Measurements from ENCODE around the gene SPATA25.
A peak's percentile ranks its signal among the peaks of the same experiment; 100 is the strongest.

The SPATA25 gene

GRCh38 chr20:45890077-45890984, 2.9 kb upstream of the SPATA25 start:
- Histone ChIP-seq H4K20me1 (ENCODE audit: insufficient read depth) (no peaks in the 10 kb centered on the region), H3K4me1 (ENCODE audit: low read depth, poor library complexity, severe bottlenecking) (peaks cover 13% of the 10 kb centered on the region), H3K36me3 (ENCODE audit: insufficient read depth) (no peaks in the 10 kb centered on the region), H3K9ac (peak overlapping the region; percentile 70), H3K27ac (no peak overlapping the region), H3K27me3 (ENCODE audit: insufficient read depth, low read depth) (no peaks in the 10 kb centered on the region), H3K79me2 (ENCODE audit: insufficient read depth, low read depth) (0 out of 2 replicates have a peak, but pooled peaks cover 3% of the 10 kb centered on the region), H2AFZ (ENCODE audit: low read depth) (peak overlapping the region; percentile 99), H3K4me3 (IDR thresholded peaks at IDR 0.05; ENCODE audit: insufficient read depth, low read depth, low read length) (peak overlapping the region; percentile 41), H3K4me2 (peak overlapping the region; percentile 100)
- no peak for TF ChIP-seq CTCF (conservative IDR thresholded peaks at IDR 0.05; ENCODE audit: low read depth, low read length)

- Histone ChIP-seq H4K20me1 (ENCODE audit: insufficient read depth) (no peaks in the 10 kb centered on the region), H3K36me3 (ENCODE audit: insufficient read depth) (no peaks in the 10 kb centered on the region), H3K9ac (no peak overlapping the region), H3K4me1 (ENCODE audit: low read depth, poor library complexity, severe bottlenecking) (peaks cover 30% of the 10 kb centered on the region), H2AFZ (ENCODE audit: low read depth) (no peak overlapping the region), H3K79me2 (ENCODE audit: insufficient read depth, low read depth) (peaks cover 6% of the 10 kb centered on the region; the same call in 1 of the 2 replicates), H3K4me2 (no peak overlapping the region), H3K27ac (no peak overlapping the region), H3K4me3 (IDR thresholded peaks at IDR 0.05; ENCODE audit: insufficient read depth, low read depth, low read length) (no peak overlapping the region), H3K27me3 (ENCODE audit: insufficient read depth, low read depth) (no peaks in the 10 kb centered on the region)
- TF ChIP-seq CTCF (conservative IDR thresholded peaks at IDR 0.05; ENCODE audit: low read depth, low read length) = no peak
Observed at GRCh38 chr20:45888681-45889080, 1.3 kb upstream of the SPATA25 start.

DNA sequence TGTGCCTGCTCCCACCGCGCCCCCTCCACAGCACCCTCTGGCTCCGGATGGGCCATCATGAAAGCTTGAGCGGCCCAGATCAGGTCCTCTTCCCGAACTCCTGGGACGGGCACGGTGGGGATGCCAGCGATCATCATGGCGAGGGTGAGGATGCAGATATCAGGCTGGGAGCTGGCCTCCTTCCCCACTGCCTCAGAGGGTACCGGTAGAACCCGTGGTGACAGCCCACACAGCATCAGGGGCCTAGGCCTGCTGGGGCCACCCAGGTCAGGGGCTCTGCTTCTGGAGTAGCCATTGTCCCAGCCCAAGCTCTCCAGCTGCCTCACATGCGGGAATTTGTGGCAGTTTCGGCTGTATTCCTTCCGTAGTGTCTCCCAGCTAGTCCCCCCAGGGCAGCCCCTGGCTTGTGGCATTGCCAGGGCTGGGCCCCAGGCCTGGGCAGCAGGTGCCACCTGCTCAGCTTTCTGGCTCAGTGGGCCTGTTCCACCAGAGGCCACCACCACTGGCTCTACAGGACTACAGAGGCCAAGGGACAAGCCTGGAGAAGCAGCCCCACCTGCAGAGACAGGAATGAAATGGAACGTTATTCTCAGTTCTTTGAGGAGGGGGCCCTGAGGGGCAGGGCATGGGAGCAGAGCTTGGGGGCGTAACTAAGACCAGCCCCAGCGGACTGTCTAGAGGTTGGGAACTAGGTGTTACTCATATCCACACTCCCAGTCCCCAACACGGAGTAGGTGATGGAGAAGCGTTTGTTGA, 654 bp downstream of the SPATA25 start:
- Histone ChIP-seq H4K20me1 (ENCODE audit: insufficient read depth) (no peaks in the 10 kb centered on the region), H3K9ac (no peak overlapping the region), H3K4me2 (no peak overlapping the region), H3K27me3 (ENCODE audit: insufficient read depth, low read depth) (no peaks in the 10 kb centered on the region), H3K36me3 (ENCODE audit: insufficient read depth) (no peaks in the 10 kb centered on the region; the same call in 1 of the 2 replicates), H3K4me1 (ENCODE audit: low read depth, poor library complexity, severe bottlenecking) (peaks cover 35% of the 10 kb centered on the region), H2AFZ (ENCODE audit: low read depth) (no peak overlapping the region), H3K4me3 (IDR thresholded peaks at IDR 0.05; ENCODE audit: insufficient read depth, low read depth, low read length) (no peak overlapping the region), H3K27ac (no peak overlapping the region), H3K79me2 (ENCODE audit: insufficient read depth, low read depth) (peaks cover 24% of the 10 kb centered on the region)
- no peak for TF ChIP-seq CTCF (conservative IDR thresholded peaks at IDR 0.05; ENCODE audit: low read depth, low read length)

DNA sequence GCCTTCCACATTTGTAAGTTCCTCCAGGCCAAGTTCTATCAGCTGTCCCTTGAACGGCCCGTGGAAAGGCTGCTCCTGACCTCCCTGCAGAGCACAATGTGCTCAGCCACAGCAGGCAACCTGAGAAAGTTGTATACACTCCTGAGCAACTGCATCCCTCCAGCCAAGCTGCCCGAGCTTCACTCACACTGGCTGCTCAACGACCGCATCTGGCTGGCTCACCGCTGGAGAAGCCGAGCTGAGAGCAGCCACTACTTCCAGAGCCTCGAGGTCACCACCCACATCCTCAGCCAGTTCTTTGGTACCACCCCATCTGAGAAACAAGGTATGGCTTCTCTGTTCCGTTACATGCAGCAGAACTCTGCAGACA, 4.3 kb downstream of the SPATA25 start:
- Histone ChIP-seq H3K4me1 (ENCODE audit: low read depth, poor library complexity, severe bottlenecking) (peaks cover 45% of the 10 kb centered on the region), H3K4me2 (no peak overlapping the region), H3K9ac (no peak overlapping the region), H4K20me1 (ENCODE audit: insufficient read depth) (no peaks in the 10 kb centered on the region), H3K36me3 (ENCODE audit: insufficient read depth) (no peaks in the 10 kb centered on the region; the same call in 1 of the 2 replicates), H3K79me2 (ENCODE audit: insufficient read depth, low read depth) (peaks cover 32% of the 10 kb centered on the region), H2AFZ (ENCODE audit: low read depth) (no peak overlapping the region), H3K27ac (no peak overlapping the region), H3K4me3 (IDR thresholded peaks at IDR 0.05; ENCODE audit: insufficient read depth, low read depth, low read length) (no peak overlapping the region), H3K27me3 (ENCODE audit: insufficient read depth, low read depth) (no peaks in the 10 kb centered on the region)
- TF ChIP-seq CTCF (conservative IDR thresholded peaks at IDR 0.05; ENCODE audit: low read depth, low read length) = no peak

All from KMS-11 (cell line).